H1 (cell line): ENCODE measurements around the gene MSMP.

Experiments
- EZH2 ChIP-seq: fragments of 200-600 bp; sonication (generic); IDR thresholded peaks from 2 replicates; pipeline ENCODE4 v1.7.1; 2012; ENCODE audit warnings: low read depth, mild to moderate bottlenecking, moderate library complexity, low read length, inconsistent platforms; ENCODE audit not compliant: severe bottlenecking
- JUN ChIP-seq: IDR thresholded peaks from 2 replicates; pipeline ENCODE4 v1.6.1; 2011; ENCODE audit warnings: low read depth, mild to moderate bottlenecking, improper control_type of control experiment, low read length
- MAFK ChIP-seq: IDR thresholded peaks from 2 replicates; pipeline ENCODE4 v1.6.1; 2012; ENCODE audit warnings: low read depth, mild to moderate bottlenecking, improper control_type of control experiment, low read length
- POLR2A ChIP-seq, 2 experiments: IDR thresholded peaks; 1 replicate in 1 of 2; 2 replicates in 1 of 2; pipeline ENCODE4 v1.6.1; 2011; ENCODE audit warnings: low read depth in 2 of 2, low read length in 2 of 2, mild to moderate bottlenecking in 2 of 2; ENCODE audit errors: control extremely low read depth in 1 of 2
- YY1 ChIP-seq: IDR thresholded peaks from 2 replicates; pipeline ENCODE4 v1.6.1; 2011; ENCODE audit warnings: low read depth, mild to moderate bottlenecking, low read length
- TF ChIP-seq, protein P1 (sequence below), 3 experiments: IDR thresholded peaks; 1 replicate in 2 of 3; 2 replicates in 1 of 3; pipeline versions ENCODE4 v1.5.1 to v1.6.1; 2011; ENCODE audit warnings: low read length in 3 of 3, mild to moderate bottlenecking in 3 of 3, inconsistent platforms in 2 of 3, low read depth in 1 of 3, moderate library complexity in 1 of 3; ENCODE audit not compliant: insufficient read depth in 1 of 3; ENCODE audit errors: control extremely low read depth in 1 of 3
- TF ChIP-seq, protein P2 (sequence below): IDR thresholded peaks from 2 replicates; pipeline ENCODE4 v1.6.1; 2012; ENCODE audit warnings: inconsistent platforms

DNA sequence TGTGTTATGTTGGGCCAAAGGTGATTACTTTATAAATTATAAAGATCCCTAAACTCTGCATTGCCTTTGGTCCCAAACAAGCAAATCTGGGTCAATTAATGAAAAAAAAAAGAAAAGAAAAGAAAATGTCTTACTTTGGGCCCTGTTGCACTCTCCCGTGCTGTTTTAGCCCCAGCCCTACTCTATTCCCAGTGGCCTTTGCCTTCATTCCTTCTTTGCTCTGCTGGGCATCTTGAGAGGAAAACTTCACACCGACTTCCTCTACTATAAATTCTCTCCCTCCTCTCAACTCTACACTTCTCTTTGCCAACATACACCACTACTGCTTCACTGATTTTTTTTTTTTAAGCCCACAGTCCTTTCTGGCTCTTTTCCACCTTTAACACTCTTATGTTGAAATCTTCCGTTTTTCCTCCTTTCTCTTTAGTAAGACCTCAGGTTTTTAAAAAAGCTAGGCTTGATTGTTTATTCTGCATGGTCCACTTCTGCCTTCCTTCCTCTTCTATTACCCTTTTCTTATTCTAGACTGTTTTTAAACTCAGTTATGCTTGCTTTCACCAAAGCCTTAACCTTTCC is 4.5 kb upstream of the MSMP start:
- TF ChIP-seq YY1 (no peak), POLR2A (IDR thresholded peaks at IDR 0.05; ENCODE audit: control extremely low read depth in 1 of 2, low read depth in 2 of 2, low read length in 2 of 2) (no peak), MAFK (no peak), EZH2 (no peak), JUN (no peak)
- TF ChIP-seq, protein P1, sequence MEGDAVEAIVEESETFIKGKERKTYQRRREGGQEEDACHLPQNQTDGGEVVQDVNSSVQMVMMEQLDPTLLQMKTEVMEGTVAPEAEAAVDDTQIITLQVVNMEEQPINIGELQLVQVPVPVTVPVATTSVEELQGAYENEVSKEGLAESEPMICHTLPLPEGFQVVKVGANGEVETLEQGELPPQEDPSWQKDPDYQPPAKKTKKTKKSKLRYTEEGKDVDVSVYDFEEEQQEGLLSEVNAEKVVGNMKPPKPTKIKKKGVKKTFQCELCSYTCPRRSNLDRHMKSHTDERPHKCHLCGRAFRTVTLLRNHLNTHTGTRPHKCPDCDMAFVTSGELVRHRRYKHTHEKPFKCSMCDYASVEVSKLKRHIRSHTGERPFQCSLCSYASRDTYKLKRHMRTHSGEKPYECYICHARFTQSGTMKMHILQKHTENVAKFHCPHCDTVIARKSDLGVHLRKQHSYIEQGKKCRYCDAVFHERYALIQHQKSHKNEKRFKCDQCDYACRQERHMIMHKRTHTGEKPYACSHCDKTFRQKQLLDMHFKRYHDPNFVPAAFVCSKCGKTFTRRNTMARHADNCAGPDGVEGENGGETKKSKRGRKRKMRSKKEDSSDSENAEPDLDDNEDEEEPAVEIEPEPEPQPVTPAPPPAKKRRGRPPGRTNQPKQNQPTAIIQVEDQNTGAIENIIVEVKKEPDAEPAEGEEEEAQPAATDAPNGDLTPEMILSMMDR (IDR thresholded peaks at IDR 0.05; ENCODE audit: control extremely low read depth in 1 of 3, insufficient read depth in 1 of 3, low read depth in 1 of 3, low read length in 3 of 3): no peak
- TF ChIP-seq, protein P2, sequence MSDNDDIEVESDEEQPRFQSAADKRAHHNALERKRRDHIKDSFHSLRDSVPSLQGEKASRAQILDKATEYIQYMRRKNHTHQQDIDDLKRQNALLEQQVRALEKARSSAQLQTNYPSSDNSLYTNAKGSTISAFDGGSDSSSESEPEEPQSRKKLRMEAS: no peak
